Fibroblast of lung (primary cell): Measurements from ENCODE around the gene ZNF556. TPM values are rescaled to one million over a fixed set of nuclear protein-coding genes. Genes with fewer than 3 reads are reported as not detected.
A peak's percentile ranks its signal among the peaks of the same experiment; 100 is the strongest.
"Not testable (repeated sequence)": the region's sequence is repeated elsewhere in the genome, so short reads cannot be mapped to it uniquely, and the experiment has no call there.

Experiments
- DNase-seq, 2 donors: peaks; one replicate each; pipeline versions ENCODE4 v3.0.0 to v3.0.0-alpha.2; 2010; ENCODE audit warnings: low read depth in 2 of 2
- H2AFZ ChIP-seq: 2 replicates; pipeline ENCODE4 v1.5.1; 2012; ENCODE audit warnings: low read length, control low read depth, inconsistent platforms
- H3K27ac ChIP-seq: 2 replicates; pipeline ENCODE4 v1.5.1; 2011; ENCODE audit warnings: low read length, control low read depth; ENCODE audit not compliant: insufficient read depth
- H3K27me3 ChIP-seq: 2 replicates; pipeline ENCODE4 v1.5.1; 2011; ENCODE audit warnings: mild to moderate bottlenecking, low read length; ENCODE audit not compliant: control insufficient read depth, insufficient read depth
- H3K36me3 ChIP-seq: 2 replicates; pipeline ENCODE4 v1.5.1; 2011; ENCODE audit warnings: low read length; ENCODE audit not compliant: control insufficient read depth, insufficient read depth
- H3K4me1 ChIP-seq: 2 replicates; pipeline ENCODE4 v1.5.1; 2011; ENCODE audit warnings: low read length; ENCODE audit not compliant: control insufficient read depth, insufficient read depth; ENCODE audit errors: extremely low read depth
- H3K4me2 ChIP-seq: 2 replicates; pipeline ENCODE4 v1.5.1; 2011; ENCODE audit warnings: low read length, control low read depth; ENCODE audit not compliant: insufficient read depth; ENCODE audit errors: extremely low read depth
- H3K4me3 ChIP-seq, 4 experiments: fragments of 200-600 bp in 1 of 4; sonication (generic) in 1 of 4; replicated peaks in 1 of 4; 2 replicates each; pipeline ENCODE4 v1.5.1; 2011 to 2016; ENCODE audit warnings: low read length in 4 of 4, low read depth in 3 of 4, mild to moderate bottlenecking in 3 of 4, control low read depth in 2 of 4, inconsistent platforms in 1 of 4, mixed read lengths in 1 of 4; ENCODE audit not compliant: insufficient read depth in 1 of 4; ENCODE audit errors: control extremely low read depth in 1 of 4
- H3K79me2 ChIP-seq: 2 replicates; pipeline ENCODE4 v1.5.1; 2012; ENCODE audit warnings: mild to moderate bottlenecking, low read length, inconsistent platforms; ENCODE audit not compliant: control insufficient read depth, insufficient read depth
- H3K9ac ChIP-seq: 2 replicates; pipeline ENCODE4 v1.5.1; 2011; ENCODE audit warnings: mild to moderate bottlenecking, low read length, control low read depth; ENCODE audit not compliant: insufficient read depth
- H3K9me3 ChIP-seq: 2 replicates; pipeline ENCODE4 v1.5.1; 2012; ENCODE audit warnings: low read depth, low read length; ENCODE audit not compliant: control insufficient read depth, insufficient read depth
- H4K20me1 ChIP-seq: 2 replicates; pipeline ENCODE4 v1.5.1; 2011; ENCODE audit warnings: low read length; ENCODE audit not compliant: control insufficient read depth, insufficient read depth; ENCODE audit errors: extremely low read depth
- EZH2 ChIP-seq: IDR thresholded peaks from 2 replicates; pipeline ENCODE4 v1.5.1; 2012; ENCODE audit warnings: low read length, control low read depth, mild to moderate bottlenecking; ENCODE audit errors: missing control alignments
- polyA plus RNA-seq, 2 donors: library from polyadenylated mRNA; depleted of rRNA in 1 of 2; stranded (reverse) in 1 of 2; unstranded in 1 of 2; fragments of >200 nt; gene quantifications; 2 replicates each; pipeline ENCODE4 v1.2.1, GENCODE V29; 2011 to 2012; ENCODE audit warnings: missing spikeins in 1 of 2
- total RNA-seq: library from RNA; depleted of rRNA; stranded (reverse); fragments of >200 nt; gene quantifications from 2 replicates; pipeline ENCODE4 v1.2.1, GENCODE V29; 2014
- TF ChIP-seq, protein P1 (sequence below), 2 donors: IDR thresholded peaks in 1 of 2; conservative IDR thresholded peaks in 1 of 2; 1 replicate in 1 of 2; 2 replicates in 1 of 2; pipeline ENCODE4 v1.5.1; 2011 to 2012; ENCODE audit warnings: low read length in 2 of 2, control low read depth in 1 of 2, inconsistent platforms in 1 of 2, low read depth in 1 of 2, mild to moderate bottlenecking in 1 of 2

Gene ZNF556
- total and polyA plus RNA-seq, 2 donors (not counting 1 experiment from before 2014, with no cell fraction given), result 0.09 to 0.17 TPM

DNA sequence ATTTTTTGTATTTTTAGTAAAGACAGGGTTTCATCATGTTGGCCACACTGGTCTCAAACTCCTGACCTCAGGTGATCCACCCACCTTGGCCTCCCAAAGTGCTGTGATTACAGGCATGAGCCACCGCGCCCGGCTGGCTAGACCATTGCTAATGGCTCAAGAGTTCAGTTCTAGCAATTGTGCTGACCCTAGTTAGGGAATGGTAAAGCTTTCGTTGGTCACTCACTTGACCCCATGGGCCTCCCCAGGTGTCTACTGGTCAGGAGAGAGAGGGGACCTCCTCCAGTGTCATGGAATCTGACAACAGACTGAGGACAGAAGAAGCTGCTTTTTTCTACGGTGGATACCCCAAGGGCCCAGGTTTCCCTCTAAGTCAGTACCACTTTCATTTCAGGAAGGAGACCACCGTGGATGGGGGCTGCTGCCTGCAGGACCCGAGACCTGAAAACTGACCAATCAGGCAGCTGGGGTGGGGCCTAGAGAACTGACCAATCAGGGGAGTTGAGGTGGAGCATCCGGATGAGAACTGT, 575 bp upstream of the ZNF556 start:
- H3K36me3 ChIP-seq, result no peaks in the 10 kb centered on the region
- TF ChIP-seq, protein P1, sequence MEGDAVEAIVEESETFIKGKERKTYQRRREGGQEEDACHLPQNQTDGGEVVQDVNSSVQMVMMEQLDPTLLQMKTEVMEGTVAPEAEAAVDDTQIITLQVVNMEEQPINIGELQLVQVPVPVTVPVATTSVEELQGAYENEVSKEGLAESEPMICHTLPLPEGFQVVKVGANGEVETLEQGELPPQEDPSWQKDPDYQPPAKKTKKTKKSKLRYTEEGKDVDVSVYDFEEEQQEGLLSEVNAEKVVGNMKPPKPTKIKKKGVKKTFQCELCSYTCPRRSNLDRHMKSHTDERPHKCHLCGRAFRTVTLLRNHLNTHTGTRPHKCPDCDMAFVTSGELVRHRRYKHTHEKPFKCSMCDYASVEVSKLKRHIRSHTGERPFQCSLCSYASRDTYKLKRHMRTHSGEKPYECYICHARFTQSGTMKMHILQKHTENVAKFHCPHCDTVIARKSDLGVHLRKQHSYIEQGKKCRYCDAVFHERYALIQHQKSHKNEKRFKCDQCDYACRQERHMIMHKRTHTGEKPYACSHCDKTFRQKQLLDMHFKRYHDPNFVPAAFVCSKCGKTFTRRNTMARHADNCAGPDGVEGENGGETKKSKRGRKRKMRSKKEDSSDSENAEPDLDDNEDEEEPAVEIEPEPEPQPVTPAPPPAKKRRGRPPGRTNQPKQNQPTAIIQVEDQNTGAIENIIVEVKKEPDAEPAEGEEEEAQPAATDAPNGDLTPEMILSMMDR (conservative IDR thresholded peaks at IDR 0.05 in 1 of 2, IDR thresholded peaks at IDR 0.05 in 1 of 2; ENCODE audit: low read depth in 1 of 2, low read length in 2 of 2), result no peak
- TF ChIP-seq EZH2, result no peak
- H3K4me2 ChIP-seq, result no peak overlapping the region
- H3K9me3 ChIP-seq, result no peaks in the 10 kb centered on the region
- H3K27ac ChIP-seq, result no peak overlapping the region
- no peaks in the 10 kb centered on the region for H3K27me3 ChIP-seq
- no peaks in the 10 kb centered on the region for H3K79me2 ChIP-seq
- no peaks in the 10 kb centered on the region for H3K4me1 ChIP-seq
- DNase-seq, result no peak
- no peaks in the 10 kb centered on the region for H4K20me1 ChIP-seq
- no peak overlapping the region for H3K4me3 ChIP-seq
- H2AFZ ChIP-seq, result no peak overlapping the region
- H3K9ac ChIP-seq, result no peak overlapping the region

DNA sequence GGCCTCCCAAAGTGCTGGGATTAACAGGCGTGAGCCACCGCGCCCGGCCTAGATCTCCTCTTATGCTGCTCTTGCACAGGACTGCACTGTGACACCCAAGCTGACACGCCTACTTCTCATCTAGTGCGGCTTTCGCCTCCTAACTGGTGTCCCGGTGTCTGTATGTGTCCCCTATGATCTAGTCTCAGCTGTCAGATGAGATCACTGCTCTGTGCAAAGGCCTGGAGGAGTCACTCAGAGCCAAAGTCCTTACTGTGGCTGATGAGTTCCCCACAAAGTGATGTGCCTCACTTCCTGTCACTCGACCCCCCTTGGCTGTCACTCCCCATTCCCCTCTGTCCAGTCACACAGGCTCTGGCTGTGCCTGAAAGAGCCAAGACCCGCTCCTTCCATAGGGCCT, 2.5 kb downstream of the ZNF556 start:
- DNase-seq, result no peak

DNA sequence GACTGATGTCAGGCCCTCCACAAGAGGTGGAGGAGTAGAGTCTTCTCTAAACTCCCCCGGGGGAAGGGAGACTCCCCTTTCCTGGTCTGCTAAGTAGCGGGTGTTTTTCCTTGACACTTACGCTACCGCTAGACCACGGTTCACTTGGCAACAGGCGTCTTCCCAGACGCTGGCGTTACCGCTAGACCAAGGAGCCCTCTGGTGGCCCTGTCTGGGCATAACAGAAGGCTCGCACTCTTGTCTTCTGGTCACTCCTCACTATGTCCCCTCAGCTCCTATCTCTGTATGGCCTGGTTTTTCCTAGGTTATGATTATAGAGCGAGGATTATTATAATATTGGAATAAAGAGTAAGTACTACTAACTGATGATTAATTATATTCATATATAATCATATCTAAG, 5.0 kb downstream of the ZNF556 start:
- not testable (repeated sequence) for H3K9ac ChIP-seq, H2AFZ ChIP-seq, H3K4me2 ChIP-seq, DNase-seq, H3K9me3 ChIP-seq, H3K79me2 ChIP-seq, H3K36me3 ChIP-seq, H3K27ac ChIP-seq, H3K27me3 ChIP-seq, H3K4me1 ChIP-seq, H3K4me3 ChIP-seq, H4K20me1 ChIP-seq
- TF ChIP-seq, protein P1 (conservative IDR thresholded peaks at IDR 0.05 in 1 of 2, IDR thresholded peaks at IDR 0.05 in 1 of 2; ENCODE audit: low read depth in 1 of 2, low read length in 2 of 2), result peak; percentile 6 to 17

More for the DNA sequence above, 2.5 kb downstream of the ZNF556 start:
- Histone ChIP-seq H3K79me2 (no peaks in the 10 kb centered on the region), H3K9ac (no peak overlapping the region), H3K36me3 (no peaks in the 10 kb centered on the region), H2AFZ (no peak overlapping the region), H3K27me3 (no peaks in the 10 kb centered on the region), H3K4me3 (no peak overlapping the region), H4K20me1 (no peaks in the 10 kb centered on the region), H3K9me3 (no peaks in the 10 kb centered on the region), H3K27ac (no peak overlapping the region), H3K4me2 (no peak overlapping the region), H3K4me1 (no peaks in the 10 kb centered on the region)
- TF ChIP-seq EZH2, result no peak
- TF ChIP-seq, protein P1 (conservative IDR thresholded peaks at IDR 0.05 in 1 of 2, IDR thresholded peaks at IDR 0.05 in 1 of 2; ENCODE audit: low read depth in 1 of 2, low read length in 2 of 2), result no peak
